ENCODE measurements around the gene COASY.
"Not testable (repeated sequence)": the region's sequence is repeated elsewhere in the genome, so short reads cannot be mapped to it uniquely, and the experiment has no call there.

The COASY gene

DNA sequence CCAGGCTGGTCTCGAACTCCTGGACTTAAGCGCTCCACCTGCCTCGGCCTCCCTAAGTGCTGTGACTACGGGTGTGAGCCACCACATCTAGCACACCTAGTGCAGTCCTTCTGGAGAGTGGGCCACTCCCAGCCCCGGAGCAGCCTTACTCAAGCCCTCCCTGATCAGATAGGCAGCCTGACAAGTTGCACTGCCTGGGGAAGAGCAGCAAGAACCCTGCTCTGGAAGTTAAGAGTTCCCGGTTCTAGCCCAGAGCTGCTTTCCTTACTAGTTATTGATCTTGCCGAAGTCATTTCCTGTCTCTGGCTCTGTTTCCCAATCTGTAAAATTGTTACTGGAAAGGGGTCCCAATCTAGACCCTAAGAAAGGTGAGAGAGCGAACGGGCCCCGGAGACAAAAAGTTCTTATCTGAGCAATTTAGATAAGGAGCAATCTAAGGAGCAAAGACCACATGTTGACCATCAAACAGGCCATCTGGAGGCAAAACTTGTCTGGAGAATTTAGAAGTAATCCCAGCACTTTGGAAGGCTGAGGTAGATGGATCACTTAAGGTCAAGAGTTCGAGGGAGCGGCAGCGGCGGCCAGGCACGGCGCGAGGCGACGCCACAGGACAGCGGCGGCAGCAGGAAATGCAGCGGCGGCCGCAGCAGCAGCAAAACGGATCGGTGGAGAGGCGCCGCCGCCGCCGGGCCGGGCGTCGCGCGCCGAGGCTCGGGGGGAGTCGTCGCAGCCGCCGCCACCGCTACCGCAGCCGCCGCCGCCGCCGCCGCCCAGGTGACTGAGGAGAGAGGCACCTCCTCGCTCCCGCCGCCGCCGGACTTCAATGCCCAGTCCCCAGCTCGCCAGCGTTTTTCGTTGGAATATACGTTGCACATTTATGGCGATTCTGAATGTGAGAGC is 30.2 kb upstream of the COASY start:
- peak in 1 of 2 donors; percentile 34 for DNase-seq (ENCODE audit: low read depth in 2 of 2)

- DNase-seq (ENCODE audit: low read depth in 2 of 2), result no peak
These were observed 26.5 kb upstream of the COASY start for GRCh38 chr17:42535155-42536047.

GRCh38 chr17:42536048-42536371 is 25.9 kb upstream of the COASY start, which contains the start of gene NAGLU:
Gene NAGLU (plus strand): TSS chr17:42536241. CDS start chr17:42536273, 32 bp downstream.
- peak; percentile 82 to 88 for DNase-seq (ENCODE audit: low read depth in 2 of 2)

GRCh38 chr17:42536372-42537155 is 25.4 kb upstream of the COASY start:
- DNase-seq (ENCODE audit: low read depth in 2 of 2), result peak; percentile 60 to 75

- no peak for DNase-seq (ENCODE audit: low read depth in 2 of 2)
These were observed 24.7 kb upstream of the COASY start for GRCh38 chr17:42537156-42537805.

- DNase-seq (ENCODE audit: low read depth in 2 of 2), result no peak
These were observed 24.0 kb upstream of the COASY start for GRCh38 chr17:42537826-42538451.

- DNase-seq (ENCODE audit: low read depth in 2 of 2), result no peak
These were observed 23.5 kb upstream of the COASY start for GRCh38 chr17:42538482-42538881.

- DNase-seq (ENCODE audit: low read depth in 2 of 2), result not testable (repeated sequence)
These were observed 21.4 kb upstream of the COASY start for GRCh38 chr17:42540558-42540957.

DNA sequence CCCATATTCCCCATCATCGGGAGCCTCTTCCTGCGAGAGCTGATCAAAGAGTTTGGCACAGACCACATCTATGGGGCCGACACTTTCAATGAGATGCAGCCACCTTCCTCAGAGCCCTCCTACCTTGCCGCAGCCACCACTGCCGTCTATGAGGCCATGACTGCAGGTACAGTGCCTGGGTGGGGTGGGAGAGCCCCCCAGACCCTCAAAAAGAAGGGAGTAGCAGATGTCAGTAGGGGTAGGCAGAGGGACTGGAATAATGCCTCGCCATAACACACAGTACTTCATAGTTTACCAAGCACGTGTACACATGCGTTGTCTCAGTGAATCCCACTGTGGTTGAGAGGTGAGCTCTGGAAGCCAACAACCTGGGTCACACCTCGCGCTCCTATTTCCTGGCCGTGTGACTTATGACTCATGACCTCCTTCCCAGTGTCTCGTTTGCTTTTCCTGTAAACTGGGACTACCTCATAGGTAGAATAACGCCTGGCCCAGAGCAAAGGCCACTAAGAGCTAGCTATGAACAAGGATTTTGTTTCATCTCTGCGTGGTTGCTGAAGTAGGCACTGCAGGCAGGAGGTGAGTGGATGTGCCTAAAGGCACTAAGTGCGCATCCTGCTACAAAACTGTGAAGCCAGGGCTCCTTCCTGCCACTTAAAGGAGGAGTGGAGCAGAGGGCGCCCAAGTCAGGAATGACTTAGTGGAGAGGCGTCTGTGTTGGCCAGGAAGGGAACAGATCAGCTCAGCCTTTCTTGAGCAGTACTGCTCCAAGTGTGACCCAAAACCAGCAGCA is 20.7 kb upstream of the COASY start:
- no peak for DNase-seq (ENCODE audit: low read depth in 2 of 2)

- DNase-seq (ENCODE audit: low read depth in 2 of 2), result no peak
These were observed 18.5 kb upstream of the COASY start for GRCh38 chr17:42543190-42544079.

GRCh38 chr17:42544874-42545283 is 17.1 kb upstream of the COASY start:
- no peak for DNase-seq (ENCODE audit: low read depth in 2 of 2)

DNA sequence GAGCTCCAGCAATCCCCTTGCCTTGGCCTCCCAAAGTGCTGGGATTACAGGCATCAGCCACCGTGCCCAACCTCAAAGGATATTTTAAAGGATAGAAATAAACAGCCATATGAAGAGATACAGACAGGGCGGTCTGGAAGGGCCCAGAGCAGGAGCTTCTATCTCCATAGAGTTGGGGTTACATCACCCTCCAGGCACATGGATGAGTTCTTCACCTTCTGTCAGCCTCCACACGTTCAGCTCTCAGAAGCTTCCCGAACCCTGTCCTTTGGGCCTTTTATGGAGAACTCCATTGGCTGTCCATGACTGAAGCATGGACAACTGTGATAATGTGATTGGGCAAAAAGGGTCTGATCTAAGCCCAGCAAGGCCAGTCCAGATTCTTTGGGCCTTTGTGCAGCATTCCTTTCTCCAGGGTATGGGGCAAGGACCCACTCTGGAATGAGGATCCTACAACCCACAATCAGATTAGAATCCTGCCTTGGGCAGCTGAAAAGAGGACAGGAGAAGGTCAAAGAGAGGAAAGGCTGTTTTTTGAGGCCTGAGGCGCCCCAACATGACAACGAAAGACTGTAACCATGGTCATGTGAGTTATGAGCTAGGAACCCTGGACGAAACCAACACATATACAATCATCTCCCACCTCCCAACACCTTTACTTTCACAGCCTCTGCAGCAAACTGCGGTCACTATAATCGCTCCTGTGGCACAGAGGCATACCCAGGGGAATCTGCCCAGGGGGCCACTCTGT is 16.0 kb upstream of the COASY start:
- DNase-seq (ENCODE audit: low read depth in 2 of 2), result not testable (repeated sequence)

GRCh38 chr17:42547001-42547461 is 14.9 kb upstream of the COASY start:
- no peak for DNase-seq (ENCODE audit: low read depth in 2 of 2)

DNA sequence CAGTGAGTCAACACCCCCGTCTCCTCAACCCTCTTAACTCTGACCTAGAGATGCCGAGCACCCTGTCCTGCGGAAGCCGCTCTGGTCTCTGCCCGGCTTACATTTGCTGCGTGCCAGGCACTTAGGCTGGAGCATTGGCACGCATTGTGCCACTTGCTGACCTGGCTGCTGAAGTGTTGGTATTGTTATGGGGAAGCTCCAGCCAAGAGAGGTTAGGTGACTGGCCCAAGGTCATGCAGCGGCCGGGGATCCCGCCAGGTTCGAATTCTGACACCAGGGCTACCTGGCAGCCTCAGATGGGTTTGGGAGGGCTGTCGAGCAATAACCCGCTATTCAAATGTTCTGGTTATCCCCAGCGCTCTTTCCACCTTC is 14.3 kb upstream of the COASY start:
- no peak for DNase-seq (ENCODE audit: low read depth in 2 of 2)

DNA sequence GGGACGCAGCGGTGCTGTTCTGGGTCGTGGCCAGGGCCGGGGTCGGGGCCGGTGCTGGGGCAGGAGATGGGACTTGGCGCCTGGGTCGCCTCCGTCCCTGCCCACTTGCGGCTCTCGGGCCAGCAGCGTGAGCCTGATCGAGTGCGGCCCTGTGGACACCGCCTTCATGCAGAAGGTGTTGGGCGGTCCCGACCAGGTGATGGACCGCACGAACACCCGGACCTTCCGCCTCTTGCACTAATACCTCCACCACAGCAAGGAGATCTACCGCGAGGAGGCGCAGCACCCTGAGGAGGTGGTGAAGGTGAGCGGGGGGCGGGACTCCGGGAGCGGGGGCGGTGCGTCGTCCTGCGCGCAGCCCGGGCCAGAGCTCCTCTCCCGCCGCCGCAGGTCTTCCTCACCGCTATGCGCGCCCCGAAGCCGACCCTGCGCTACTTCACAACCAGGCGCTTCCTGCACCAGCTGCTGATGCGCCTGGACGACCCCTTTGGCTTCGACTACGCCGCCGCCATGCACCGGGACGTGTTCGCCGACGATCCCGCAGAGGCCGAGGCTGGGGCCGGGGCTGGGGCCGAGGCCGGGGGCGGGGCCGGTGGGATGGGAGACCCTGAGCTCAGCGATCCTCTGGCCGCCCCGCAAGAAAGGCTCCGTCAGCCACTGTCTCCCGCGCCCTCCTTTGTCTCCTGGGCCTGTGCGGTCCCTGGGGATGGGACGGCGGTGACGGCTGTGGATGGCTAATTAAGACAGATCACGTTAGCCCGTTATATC is 13.7 kb upstream of the COASY start:
- peak; percentile 73 to 78 for DNase-seq (ENCODE audit: low read depth in 2 of 2)

- no peak for DNase-seq (ENCODE audit: low read depth in 2 of 2)
These were observed 12.8 kb upstream of the COASY start for GRCh38 chr17:42548993-42549755.

DNA sequence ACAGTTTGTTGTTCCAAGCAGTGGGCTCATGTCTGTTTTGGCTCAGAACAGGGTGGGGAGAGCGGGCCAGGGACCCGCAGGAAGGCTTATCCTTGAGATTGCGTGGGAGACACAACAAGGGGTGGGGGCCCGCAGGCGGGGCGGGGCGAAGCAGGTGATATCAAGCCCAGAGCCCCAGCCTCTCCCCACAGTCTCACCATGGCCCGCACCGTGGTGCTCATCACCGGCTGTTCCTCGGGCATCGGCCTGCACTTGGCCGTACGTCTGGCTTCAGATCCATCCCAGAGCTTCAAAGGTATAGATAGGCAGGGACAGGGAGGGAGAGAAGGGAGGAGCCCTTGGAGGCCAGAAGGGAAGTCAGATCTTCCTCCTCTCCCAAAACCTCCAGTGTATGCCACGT is 9.2 kb upstream of the COASY start, which contains the start of gene HSD17B1:
TSS of gene HSD17B1 (plus strand) at position 188 of the 400 bp plus-strand sequence. CDS start at position 199, 11 bp downstream.
- not testable (repeated sequence) for DNase-seq (ENCODE audit: low read depth in 2 of 2)

Data from stimulated activated CD4-positive, alpha-beta T cell treated with anti-CD3 and anti-CD28 coated beads, Interleukin-4, amount 100 ng/mL, for 48 hours (primary cell).